ENCODE results near the gene SLC24A4. TPM values are rescaled to one million over a fixed set of nuclear protein-coding genes. Genes with fewer than 3 reads are reported as not detected.
A peak's percentile ranks its signal among the peaks of the same experiment; 100 is the strongest.

SLC24A4 gene
- not detected for total RNA-seq

- DNase-seq (peak; percentile 15 to 18), ATAC-seq (replicated peaks in 1 of 2) (peak; percentile 59 to 60)
- H3K27ac Mint-ChIP-seq, result no peak within 1 kb of the TSS
- peak within 1 kb of the TSS; percentile 78 to 80 for H3K4me3 Mint-ChIP-seq
- H3K27me3 Mint-ChIP-seq (ENCODE audit: low read depth), result peaks cover 89% of the 10 kb centered on the region
- no peaks in the 10 kb centered on the region for H3K36me3 Mint-ChIP-seq (ENCODE audit: insufficient read depth in 2 of 2)
- peaks cover 0 to under 1% of the 10 kb centered on the region in 2 donors for H3K9me3 Mint-ChIP-seq
- H3K4me1 Mint-ChIP-seq (ENCODE audit: low read depth), result peaks cover 12% of the 10 kb centered on the region
Measured at GRCh38 chr14:92323011-92323915, at the start of gene SLC24A4. Gene SLC24A4 (plus strand): TSS chr14:92323165. CDS start chr14:92323831, 666 bp downstream.

GRCh38 chr14:92273166-92273565 lies 49.8 kb upstream of the SLC24A4 start:
- Mint-ChIP-seq H3K27ac (no peak overlapping the region), H3K27me3 (ENCODE audit: low read depth) (peaks cover 15% of the 10 kb centered on the region), H3K4me1 (ENCODE audit: low read depth) (no peaks in the 10 kb centered on the region), H3K36me3 (ENCODE audit: insufficient read depth in 2 of 2) (no peaks in the 10 kb centered on the region), H3K4me3 (no peak overlapping the region), H3K9me3 (no peaks in the 10 kb centered on the region)
- ATAC-seq (replicated peaks in 1 of 2) (no peak), DNase-seq (no peak)

GRCh38 chr14:92274055-92274454 lies 48.9 kb upstream of the SLC24A4 start:
- H3K36me3 Mint-ChIP-seq (ENCODE audit: insufficient read depth in 2 of 2), result no peaks in the 10 kb centered on the region
- H3K27me3 Mint-ChIP-seq (ENCODE audit: low read depth), result peaks cover 15% of the 10 kb centered on the region
- H3K27ac Mint-ChIP-seq, result no peak overlapping the region
- no peaks in the 10 kb centered on the region for H3K4me1 Mint-ChIP-seq (ENCODE audit: low read depth)
- DNase-seq (no peak), ATAC-seq (replicated peaks in 1 of 2) (no peak)
- no peaks in the 10 kb centered on the region for H3K9me3 Mint-ChIP-seq
- no peak overlapping the region for H3K4me3 Mint-ChIP-seq

- Mint-ChIP-seq H3K27ac (no peak overlapping the region), H3K4me3 (no peak overlapping the region), H3K27me3 (ENCODE audit: low read depth) (peaks cover 12% of the 10 kb centered on the region), H3K4me1 (ENCODE audit: low read depth) (peaks cover 9% of the 10 kb centered on the region), H3K9me3 (no peaks in the 10 kb centered on the region), H3K36me3 (ENCODE audit: insufficient read depth in 2 of 2) (no peaks in the 10 kb centered on the region)
- ATAC-seq (replicated peaks in 1 of 2) (no peak), DNase-seq (no peak)
Measured at GRCh38 chr14:92276074-92276473, 46.9 kb upstream of the SLC24A4 start.

GRCh38 chr14:92277031-92277430 lies 45.9 kb upstream of the SLC24A4 start:
- no peak for ATAC-seq (replicated peaks in 1 of 2)

GRCh38 chr14:92280554-92281262 lies 42.3 kb upstream of the SLC24A4 start:
- ATAC-seq (replicated peaks in 1 of 2) (peak; percentile 83 to 88), DNase-seq (peak; percentile 14 to 17)
- Mint-ChIP-seq H3K36me3 (ENCODE audit: insufficient read depth in 2 of 2) (peaks cover 1% of the 10 kb centered on the region in 2 donors), H3K4me3 (peak overlapping the region; percentile 16 to 39), H3K4me1 (ENCODE audit: low read depth) (peaks cover 16% of the 10 kb centered on the region), H3K27ac (peak overlapping the region; percentile 18), H3K9me3 (peaks cover 0 to 2% of the 10 kb centered on the region in 2 donors), H3K27me3 (ENCODE audit: low read depth) (no peaks in the 10 kb centered on the region)

More at GRCh38 chr14:92277031-92277430, 45.9 kb upstream of the SLC24A4 start:
- Mint-ChIP-seq H3K36me3 (ENCODE audit: insufficient read depth in 2 of 2) (peaks cover 1% of the 10 kb centered on the region in 2 donors), H3K4me3 (no peak overlapping the region), H3K27me3 (ENCODE audit: low read depth) (peaks cover 4% of the 10 kb centered on the region), H3K9me3 (peaks cover 0 to 2% of the 10 kb centered on the region in 2 donors), H3K4me1 (ENCODE audit: low read depth) (peaks cover 16% of the 10 kb centered on the region), H3K27ac (no peak overlapping the region)
- no peak for DNase-seq

- no peak overlapping the region for H3K27ac Mint-ChIP-seq
- H3K27me3 Mint-ChIP-seq (ENCODE audit: low read depth), result no peaks in the 10 kb centered on the region
- peaks cover 16% of the 10 kb centered on the region for H3K4me1 Mint-ChIP-seq (ENCODE audit: low read depth)
- peaks cover 0 to 2% of the 10 kb centered on the region in 2 donors for H3K9me3 Mint-ChIP-seq
- ATAC-seq (replicated peaks in 1 of 2), result no peak
- no peak overlapping the region for H3K4me3 Mint-ChIP-seq
- peaks cover 1% of the 10 kb centered on the region in 2 donors for H3K36me3 Mint-ChIP-seq (ENCODE audit: insufficient read depth in 2 of 2)
- no peak for DNase-seq
Measured at GRCh38 chr14:92282669-92283068, 40.3 kb upstream of the SLC24A4 start.

- H3K4me3 Mint-ChIP-seq, result no peak overlapping the region
- H3K27me3 Mint-ChIP-seq (ENCODE audit: low read depth), result peaks cover 11% of the 10 kb centered on the region
- H3K36me3 Mint-ChIP-seq (ENCODE audit: insufficient read depth in 2 of 2), result peaks cover 1% of the 10 kb centered on the region in 2 donors
- H3K4me1 Mint-ChIP-seq (ENCODE audit: low read depth), result peaks cover 14% of the 10 kb centered on the region
- DNase-seq (no peak), ATAC-seq (replicated peaks in 1 of 2) (no peak)
- peaks cover 0 to 2% of the 10 kb centered on the region in 2 donors for H3K9me3 Mint-ChIP-seq
- H3K27ac Mint-ChIP-seq, result no peak overlapping the region
Measured at GRCh38 chr14:92285311-92285710, 37.7 kb upstream of the SLC24A4 start.

GRCh38 chr14:92287987-92288386 lies 35.0 kb upstream of the SLC24A4 start:
- peaks cover 11% of the 10 kb centered on the region for H3K27me3 Mint-ChIP-seq (ENCODE audit: low read depth)
- ATAC-seq (replicated peaks in 1 of 2) (no peak), DNase-seq (no peak)
- H3K36me3 Mint-ChIP-seq (ENCODE audit: insufficient read depth in 2 of 2), result no peaks in the 10 kb centered on the region
- H3K4me1 Mint-ChIP-seq (ENCODE audit: low read depth), result no peaks in the 10 kb centered on the region
- no peak overlapping the region for H3K27ac Mint-ChIP-seq
- H3K9me3 Mint-ChIP-seq, result no peaks in the 10 kb centered on the region
- no peak overlapping the region for H3K4me3 Mint-ChIP-seq

GRCh38 chr14:92288994-92289660 lies 33.8 kb upstream of the SLC24A4 start:
- Mint-ChIP-seq H3K9me3 (no peaks in the 10 kb centered on the region), H3K4me3 (no peak overlapping the region), H3K36me3 (ENCODE audit: insufficient read depth in 2 of 2) (no peaks in the 10 kb centered on the region), H3K27ac (no peak overlapping the region), H3K4me1 (ENCODE audit: low read depth) (no peaks in the 10 kb centered on the region), H3K27me3 (ENCODE audit: low read depth) (peaks cover 11% of the 10 kb centered on the region)
- no peak for ATAC-seq (replicated peaks in 1 of 2)
- DNase-seq, result no peak

- Mint-ChIP-seq H3K4me1 (ENCODE audit: low read depth) (no peaks in the 10 kb centered on the region), H3K9me3 (no peaks in the 10 kb centered on the region), H3K36me3 (ENCODE audit: insufficient read depth in 2 of 2) (no peaks in the 10 kb centered on the region), H3K27ac (no peak overlapping the region), H3K27me3 (ENCODE audit: low read depth) (peaks cover 13% of the 10 kb centered on the region), H3K4me3 (no peak overlapping the region)
- DNase-seq, result no peak
- no peak for ATAC-seq (replicated peaks in 1 of 2)
Measured at GRCh38 chr14:92292673-92293072, 30.3 kb upstream of the SLC24A4 start.

- DNase-seq (no peak), ATAC-seq (replicated peaks in 1 of 2) (no peak)
- Mint-ChIP-seq H3K4me1 (ENCODE audit: low read depth) (no peaks in the 10 kb centered on the region), H3K27me3 (ENCODE audit: low read depth) (peaks cover 6% of the 10 kb centered on the region), H3K27ac (no peak overlapping the region), H3K9me3 (peaks cover 0 to 2% of the 10 kb centered on the region in 2 donors), H3K4me3 (no peak overlapping the region), H3K36me3 (ENCODE audit: insufficient read depth in 2 of 2) (no peaks in the 10 kb centered on the region)
Measured at GRCh38 chr14:92294506-92294905, 28.5 kb upstream of the SLC24A4 start.
